ENCODE data around the gene RAD54L2. TPM values are rescaled to one million over a fixed set of nuclear protein-coding genes. Genes with fewer than 3 reads are reported as not detected.
"Not testable (repeated sequence)": the region's sequence is repeated elsewhere in the genome, so short reads cannot be mapped to it uniquely, and the experiment has no call there.

The RAD54L2 gene
- total and polyA plus RNA-seq, 11 donors = 5.5 to 20.0 (median 12.5) TPM

GRCh38 chr3:51522273-51522962, 16.1 kb upstream of the RAD54L2 start:
- intact Hi-C loops (cut with DNase I) = no loop called here
- Histone ChIP-seq H3K36me3 (no peaks in the 10 kb centered on the region), H3K4me1 (no peaks in the 10 kb centered on the region), H3K9me3 (no peaks in the 10 kb centered on the region), H3K27me3 (peaks cover 0 to 5% (median 0%) of the 10 kb centered on the region in 9 donors), H3K4me3 (no peak overlapping the region), H3K27ac (no peak overlapping the region)
- ATAC-seq (no peak), DNase-seq (no peak)
- WGBS, 4 donors = 68 to 71% (median 69%) methylated on average over 11 of the region's 11 CpGs
- TF ChIP-seq CTCF (IDR thresholded peaks at IDR 0.05) = no peak
- no peak for TF ChIP-seq POLR2A (IDR thresholded peaks at IDR 0.05)

GRCh38 chr3:51524874-51525273, 13.6 kb upstream of the RAD54L2 start:
- 87 to 94% (median 89%) methylated on average over 6 of the region's 6 CpGs for WGBS, 4 donors
- H3K27me3 ChIP-seq; H3K36me3 ChIP-seq; H3K27ac ChIP-seq; intact Hi-C loops (cut with DNase I); ATAC-seq; H3K4me3 ChIP-seq; DNase-seq; H3K4me1 ChIP-seq; H3K9me3 ChIP-seq: not testable (repeated sequence)

GRCh38 chr3:51530485-51530884, 8.0 kb upstream of the RAD54L2 start:
- ATAC-seq (no peak), DNase-seq (no peak)
- no peak for TF ChIP-seq POLR2A (IDR thresholded peaks at IDR 0.05)
- no peak for TF ChIP-seq CTCF (IDR thresholded peaks at IDR 0.05)
- WGBS, 4 donors = 88 to 91% (median 90%) methylated on average over 7 of the region's 7 CpGs
- H3K36me3 ChIP-seq = no peaks in the 10 kb centered on the region
- intact Hi-C loops (cut with DNase I) = loop anchor here in 1 of 10 donors (10.0 kb wide), 1 partner anchor 104 kb away; no protein-coding TSS in a partner anchor
- H3K9me3 ChIP-seq = peaks cover 0 to 5% (median 0%) of the 10 kb centered on the region in 12 donors
- peaks cover 0 to 5% (median 0%) of the 10 kb centered on the region in 9 donors for H3K27me3 ChIP-seq
- H3K4me3 ChIP-seq = no peak overlapping the region
- H3K4me1 ChIP-seq = no peaks in the 10 kb centered on the region
- no peak overlapping the region for H3K27ac ChIP-seq

GRCh38 chr3:51535146-51536019, 3.1 kb upstream of the RAD54L2 start:
- no peak for ATAC-seq
- WGBS, 4 donors = 66 to 74% (median 69%) methylated on average over 7 of the region's 7 CpGs
- Histone ChIP-seq H3K27ac (no peak overlapping the region), H3K9me3 (no peaks in the 10 kb centered on the region), H3K4me1 (peaks cover 0 to 25% (median 16%) of the 10 kb centered on the region in 12 donors), H3K36me3 (no peaks in the 10 kb centered on the region), H3K27me3 (no peaks in the 10 kb centered on the region), H3K4me3 (no peak overlapping the region)
- no peak for DNase-seq
- intact Hi-C loops (cut with DNase I) = loop anchor here in 1 of 10 donors (10.0 kb wide), 1 partner anchor 99 kb away; no protein-coding TSS in a partner anchor
- no peak for TF ChIP-seq CTCF (IDR thresholded peaks at IDR 0.05)
- TF ChIP-seq POLR2A (IDR thresholded peaks at IDR 0.05) = no peak

- H3K4me3 ChIP-seq = peak overlapping the region; percentile 77 to 100 (median 96)
- peak overlapping the region in 9 of 12 donors; percentile 74 to 95 (median 88) for H3K27ac ChIP-seq
- H3K9me3 ChIP-seq, DNase-seq, ATAC-seq, H3K27me3 ChIP-seq: not testable (repeated sequence)
- 81 to 87% (median 84%) methylated on average over 16 of the region's 16 CpGs for WGBS, 4 donors
- peaks cover 0 to 36% (median 18%) of the 10 kb centered on the region in 12 donors for H3K4me1 ChIP-seq
- intact Hi-C loops (cut with DNase I) = loop anchor here in 2 of 10 donors (2.0 to 10.0 kb wide), 2 partner anchors 37 to 97 kb away; partner anchors contain the start of gene DCAF1 (in 1 of the 2)
- peaks cover 0 to 16% (median 4%) of the 10 kb centered on the region in 9 donors for H3K36me3 ChIP-seq
Observed at GRCh38 chr3:51537631-51538030, 888 bp upstream of the RAD54L2 start.

Data from heart left ventricle (tissue), 16 donors.